Fibroblast of lung (primary cell): Measurements from ENCODE around the gene TAF8.

Experiments used
- EZH2 ChIP-seq: IDR thresholded peaks from 2 replicates; pipeline ENCODE4 v1.5.1; 2012; ENCODE audit warnings: low read length, control low read depth, mild to moderate bottlenecking; ENCODE audit errors: missing control alignments
- TF ChIP-seq, protein P1 (sequence below), 2 donors: IDR thresholded peaks in 1 of 2; conservative IDR thresholded peaks in 1 of 2; 1 replicate in 1 of 2; 2 replicates in 1 of 2; pipeline ENCODE4 v1.5.1; 2011 to 2012; ENCODE audit warnings: low read length in 2 of 2, control low read depth in 1 of 2, inconsistent platforms in 1 of 2, low read depth in 1 of 2, mild to moderate bottlenecking in 1 of 2

DNA sequence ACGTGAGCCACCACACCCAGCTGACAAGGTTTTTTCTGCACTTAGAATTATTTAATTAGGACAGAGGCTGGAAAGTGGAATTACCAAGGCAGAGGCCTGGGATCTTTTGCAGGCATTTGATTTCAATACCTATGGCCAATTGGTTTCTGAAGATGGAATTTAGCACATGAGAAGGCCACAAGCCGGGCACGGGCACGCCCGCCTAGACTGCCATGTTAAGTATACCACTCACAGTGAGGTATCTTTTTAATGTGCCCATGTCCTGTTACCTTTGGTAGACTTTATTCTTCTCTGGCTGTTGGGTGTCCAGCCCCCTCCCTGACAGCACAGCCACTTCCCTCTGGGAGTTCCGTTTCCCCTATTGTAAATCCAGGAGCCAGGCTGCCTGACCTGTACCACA lies 18.0 kb upstream of the TAF8 start:
- TF ChIP-seq, protein P1, sequence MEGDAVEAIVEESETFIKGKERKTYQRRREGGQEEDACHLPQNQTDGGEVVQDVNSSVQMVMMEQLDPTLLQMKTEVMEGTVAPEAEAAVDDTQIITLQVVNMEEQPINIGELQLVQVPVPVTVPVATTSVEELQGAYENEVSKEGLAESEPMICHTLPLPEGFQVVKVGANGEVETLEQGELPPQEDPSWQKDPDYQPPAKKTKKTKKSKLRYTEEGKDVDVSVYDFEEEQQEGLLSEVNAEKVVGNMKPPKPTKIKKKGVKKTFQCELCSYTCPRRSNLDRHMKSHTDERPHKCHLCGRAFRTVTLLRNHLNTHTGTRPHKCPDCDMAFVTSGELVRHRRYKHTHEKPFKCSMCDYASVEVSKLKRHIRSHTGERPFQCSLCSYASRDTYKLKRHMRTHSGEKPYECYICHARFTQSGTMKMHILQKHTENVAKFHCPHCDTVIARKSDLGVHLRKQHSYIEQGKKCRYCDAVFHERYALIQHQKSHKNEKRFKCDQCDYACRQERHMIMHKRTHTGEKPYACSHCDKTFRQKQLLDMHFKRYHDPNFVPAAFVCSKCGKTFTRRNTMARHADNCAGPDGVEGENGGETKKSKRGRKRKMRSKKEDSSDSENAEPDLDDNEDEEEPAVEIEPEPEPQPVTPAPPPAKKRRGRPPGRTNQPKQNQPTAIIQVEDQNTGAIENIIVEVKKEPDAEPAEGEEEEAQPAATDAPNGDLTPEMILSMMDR (conservative IDR thresholded peaks at IDR 0.05 in 1 of 2, IDR thresholded peaks at IDR 0.05 in 1 of 2; ENCODE audit: low read depth in 1 of 2, low read length in 2 of 2) = no peak
- TF ChIP-seq EZH2 = no peak
